ENCODE measurements around the gene CNKSR3.

CNKSR3 gene

GRCh38 chr6:154529957-154530356 lies 19.5 kb upstream of the CNKSR3 start:
- H3K4me3 ChIP-seq (ENCODE audit: low read depth, low read length) = no peak overlapping the region
- no peak for DNase-seq (ENCODE audit: low read depth)
- TF ChIP-seq, protein P1, sequence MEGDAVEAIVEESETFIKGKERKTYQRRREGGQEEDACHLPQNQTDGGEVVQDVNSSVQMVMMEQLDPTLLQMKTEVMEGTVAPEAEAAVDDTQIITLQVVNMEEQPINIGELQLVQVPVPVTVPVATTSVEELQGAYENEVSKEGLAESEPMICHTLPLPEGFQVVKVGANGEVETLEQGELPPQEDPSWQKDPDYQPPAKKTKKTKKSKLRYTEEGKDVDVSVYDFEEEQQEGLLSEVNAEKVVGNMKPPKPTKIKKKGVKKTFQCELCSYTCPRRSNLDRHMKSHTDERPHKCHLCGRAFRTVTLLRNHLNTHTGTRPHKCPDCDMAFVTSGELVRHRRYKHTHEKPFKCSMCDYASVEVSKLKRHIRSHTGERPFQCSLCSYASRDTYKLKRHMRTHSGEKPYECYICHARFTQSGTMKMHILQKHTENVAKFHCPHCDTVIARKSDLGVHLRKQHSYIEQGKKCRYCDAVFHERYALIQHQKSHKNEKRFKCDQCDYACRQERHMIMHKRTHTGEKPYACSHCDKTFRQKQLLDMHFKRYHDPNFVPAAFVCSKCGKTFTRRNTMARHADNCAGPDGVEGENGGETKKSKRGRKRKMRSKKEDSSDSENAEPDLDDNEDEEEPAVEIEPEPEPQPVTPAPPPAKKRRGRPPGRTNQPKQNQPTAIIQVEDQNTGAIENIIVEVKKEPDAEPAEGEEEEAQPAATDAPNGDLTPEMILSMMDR (conservative IDR thresholded peaks at IDR 0.05; ENCODE audit: low read depth, low read length) = no peak

DNA sequence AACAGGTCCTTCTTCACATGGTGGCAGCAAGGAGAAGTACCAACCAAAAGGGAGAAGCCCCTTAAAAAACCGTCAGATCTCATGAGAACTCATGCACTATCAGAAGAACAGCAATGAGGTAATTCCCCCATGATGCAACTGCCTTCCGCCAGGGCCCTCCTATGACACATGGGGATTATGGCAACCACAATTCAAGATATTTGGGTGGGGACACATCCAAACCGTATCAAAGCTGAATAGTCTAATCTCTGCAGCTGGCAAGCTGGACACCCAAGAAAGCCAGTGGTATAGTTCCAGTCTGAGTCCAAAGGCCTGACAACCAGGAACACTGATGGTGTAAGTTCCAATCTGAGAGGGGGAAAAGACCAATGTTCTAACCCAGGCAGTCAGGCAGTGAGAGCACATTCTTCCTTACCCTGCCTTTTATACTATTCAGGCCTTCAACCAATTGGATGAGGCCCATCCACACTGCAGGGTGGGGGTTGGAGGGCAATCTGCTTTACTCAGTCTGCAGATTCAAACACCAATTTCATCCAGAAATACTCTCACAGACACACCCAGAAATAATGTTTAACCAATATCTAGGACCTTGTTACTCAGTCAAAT lies 17.9 kb upstream of the CNKSR3 start:
- H3K4me3 ChIP-seq (ENCODE audit: low read depth, low read length) = no peak overlapping the region
- DNase-seq (ENCODE audit: low read depth) = no peak
- TF ChIP-seq, protein P1 (conservative IDR thresholded peaks at IDR 0.05; ENCODE audit: low read depth, low read length) = no peak

DNA sequence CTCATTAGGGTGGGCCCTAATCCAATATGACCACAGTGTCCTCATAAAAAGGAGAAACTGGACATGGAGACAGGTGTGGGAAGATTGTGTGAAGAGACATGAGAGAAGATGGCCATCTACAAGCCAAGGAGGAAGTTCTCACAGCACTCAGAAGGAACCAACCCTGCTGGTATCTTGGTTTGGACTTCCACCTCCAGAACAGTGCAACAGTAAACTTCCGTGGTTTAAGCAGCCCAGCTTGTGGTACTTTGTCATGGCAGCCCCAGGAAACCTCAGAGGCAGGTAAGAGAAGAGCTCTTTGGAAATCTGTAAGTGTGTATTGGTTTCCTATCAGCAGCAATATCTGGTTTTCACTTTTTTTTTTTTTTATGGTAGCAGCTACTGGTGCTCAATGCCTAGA lies 16.5 kb upstream of the CNKSR3 start:
- TF ChIP-seq, protein P1 (conservative IDR thresholded peaks at IDR 0.05; ENCODE audit: low read depth, low read length) = no peak
- no peak for DNase-seq (ENCODE audit: low read depth)
- no peak overlapping the region for H3K4me3 ChIP-seq (ENCODE audit: low read depth, low read length)

DNA sequence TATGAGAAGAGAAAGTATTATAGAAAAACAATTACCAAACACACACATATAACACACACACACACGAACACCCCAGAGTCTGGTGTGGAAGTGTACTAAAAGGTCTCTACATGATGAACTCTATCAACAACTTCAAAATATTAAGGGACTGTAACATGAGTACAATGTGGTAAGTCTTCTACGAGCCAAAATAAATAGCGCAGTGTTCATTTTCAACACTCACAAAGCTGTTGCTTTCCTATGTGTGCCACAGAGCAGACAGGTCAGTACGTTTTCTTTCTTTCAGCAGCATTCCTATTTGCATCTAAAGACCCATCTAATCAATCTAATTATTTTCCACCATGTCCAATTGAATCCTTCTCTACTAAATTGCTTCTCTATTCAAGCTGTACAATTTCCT lies 12.1 kb upstream of the CNKSR3 start:
- H3K4me3 ChIP-seq (ENCODE audit: low read depth, low read length) = no peak overlapping the region
- DNase-seq (ENCODE audit: low read depth) = peak; percentile 39
- TF ChIP-seq, protein P1 (conservative IDR thresholded peaks at IDR 0.05; ENCODE audit: low read depth, low read length) = no peak

- H3K4me3 ChIP-seq (ENCODE audit: low read depth, low read length) = no peak overlapping the region
- TF ChIP-seq, protein P1 (conservative IDR thresholded peaks at IDR 0.05; ENCODE audit: low read depth, low read length) = no peak
- no peak for DNase-seq (ENCODE audit: low read depth)
These were observed 10.9 kb upstream of the CNKSR3 start for GRCh38 chr6:154521412-154521811.

GRCh38 chr6:154520280-154520679 lies 9.8 kb upstream of the CNKSR3 start:
- H3K4me3 ChIP-seq (ENCODE audit: low read depth, low read length) = no peak overlapping the region
- TF ChIP-seq, protein P1 (conservative IDR thresholded peaks at IDR 0.05; ENCODE audit: low read depth, low read length) = no peak
- DNase-seq (ENCODE audit: low read depth) = no peak

DNA sequence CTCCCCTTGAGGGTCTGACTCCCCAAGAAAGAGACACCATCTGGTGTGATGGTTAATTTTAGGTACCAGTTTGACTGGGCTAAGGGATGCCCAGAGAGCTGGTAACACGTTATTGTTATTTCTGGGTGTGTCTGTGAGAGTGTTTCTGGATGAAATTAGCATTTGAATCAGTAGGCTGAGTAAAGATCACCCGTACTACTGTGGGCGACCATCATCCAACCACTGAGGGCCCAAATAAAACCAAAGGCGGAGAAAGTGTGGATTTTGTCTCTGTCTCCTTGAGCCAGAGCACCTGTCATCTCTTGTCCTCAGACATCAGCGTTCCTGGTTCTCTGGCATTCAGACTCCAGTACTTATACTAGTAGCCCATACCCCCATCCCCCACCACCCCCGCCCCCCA lies 7.9 kb upstream of the CNKSR3 start:
- no peak for DNase-seq (ENCODE audit: low read depth)
- H3K4me3 ChIP-seq (ENCODE audit: low read depth, low read length) = no peak overlapping the region

More for the DNA sequence above, 7.9 kb upstream of the CNKSR3 start:
- TF ChIP-seq, protein P1 (conservative IDR thresholded peaks at IDR 0.05; ENCODE audit: low read depth, low read length) = no peak
